ENCODE measurements around the gene ABCA2.

DNA sequence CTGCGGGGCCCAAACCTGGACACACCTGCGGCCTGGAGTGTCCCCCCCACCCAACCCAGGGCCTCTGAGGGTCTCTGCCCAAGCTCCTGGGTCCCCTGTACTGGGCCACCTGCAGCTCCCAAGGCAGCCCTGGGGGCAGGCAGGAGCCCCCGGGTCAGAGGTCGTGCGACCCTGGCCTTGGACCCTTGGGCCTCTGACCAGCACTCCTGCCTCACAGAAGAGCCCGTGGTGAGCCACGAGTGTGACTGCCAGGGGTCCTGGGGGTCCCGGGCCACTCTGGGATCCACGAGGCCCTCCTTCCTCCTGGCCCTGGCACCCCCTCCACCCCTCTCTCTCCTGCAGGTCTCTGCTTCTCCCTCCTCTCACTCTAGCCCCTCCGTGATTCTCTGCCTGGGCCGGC is 55.7 kb downstream of the ABCA2 start:
- TF ChIP-seq, protein P1, sequence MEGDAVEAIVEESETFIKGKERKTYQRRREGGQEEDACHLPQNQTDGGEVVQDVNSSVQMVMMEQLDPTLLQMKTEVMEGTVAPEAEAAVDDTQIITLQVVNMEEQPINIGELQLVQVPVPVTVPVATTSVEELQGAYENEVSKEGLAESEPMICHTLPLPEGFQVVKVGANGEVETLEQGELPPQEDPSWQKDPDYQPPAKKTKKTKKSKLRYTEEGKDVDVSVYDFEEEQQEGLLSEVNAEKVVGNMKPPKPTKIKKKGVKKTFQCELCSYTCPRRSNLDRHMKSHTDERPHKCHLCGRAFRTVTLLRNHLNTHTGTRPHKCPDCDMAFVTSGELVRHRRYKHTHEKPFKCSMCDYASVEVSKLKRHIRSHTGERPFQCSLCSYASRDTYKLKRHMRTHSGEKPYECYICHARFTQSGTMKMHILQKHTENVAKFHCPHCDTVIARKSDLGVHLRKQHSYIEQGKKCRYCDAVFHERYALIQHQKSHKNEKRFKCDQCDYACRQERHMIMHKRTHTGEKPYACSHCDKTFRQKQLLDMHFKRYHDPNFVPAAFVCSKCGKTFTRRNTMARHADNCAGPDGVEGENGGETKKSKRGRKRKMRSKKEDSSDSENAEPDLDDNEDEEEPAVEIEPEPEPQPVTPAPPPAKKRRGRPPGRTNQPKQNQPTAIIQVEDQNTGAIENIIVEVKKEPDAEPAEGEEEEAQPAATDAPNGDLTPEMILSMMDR (IDR thresholded peaks at IDR 0.05) = no peak
- TF ChIP-seq POLR2A (IDR thresholded peaks at IDR 0.05) = no peak
